Activated CD4-positive, alpha-beta T cell treated with anti-CD3 and anti-CD28 coated beads for 36 hours (primary cell): ENCODE measurements around the gene APMAP. TPM values are rescaled to one million over a fixed set of nuclear protein-coding genes. Genes with fewer than 3 reads are reported as not detected.

ENCODE experiments used
- ATAC-seq: fragments of 200-7000 bp; cut with Tn5 transposase; one replicate; pipeline ENCODE4 v1.10.0; 2021; ENCODE audit warnings: mild to moderate bottlenecking, moderate library complexity
- CTCF ChIA-PET: fragments of 350-600 bp; sonication (Branson Sonifier 250); formaldehyde crosslinking; loops from one replicate; lab custom pipeline; 2021; ENCODE audit warnings: antibody characterized with exemption; lab: Charles Lee
- POLR2A ChIA-PET: fragments of 350-600 bp; sonication (Branson Sonifier 250); formaldehyde crosslinking; loops from one replicate; lab custom pipeline; 2021; ENCODE audit warnings: antibody characterized with exemption, inconsistent platforms; lab: Charles Lee
- DNase-seq: peaks from one replicate; pipeline ENCODE4 v3.0.0-alpha.2; 2020
- H3K27ac Mint-ChIP-seq: one replicate; pipeline ENCODE4 v1.8.0; 2021; ENCODE audit warnings: mixed read lengths
- H3K27me3 Mint-ChIP-seq: one replicate; pipeline ENCODE4 v1.8.0; 2021; ENCODE audit warnings: mixed read lengths
- H3K36me3 Mint-ChIP-seq: one replicate; pipeline ENCODE4 v1.8.0; 2021; ENCODE audit warnings: low read depth, mixed read lengths
- H3K4me1 Mint-ChIP-seq: one replicate; pipeline ENCODE4 v1.8.0; 2021; ENCODE audit warnings: mixed read lengths
- H3K4me3 Mint-ChIP-seq: one replicate; pipeline ENCODE4 v1.8.0; 2021; ENCODE audit warnings: mild to moderate bottlenecking, moderate library complexity, mixed read lengths
- H3K9me3 Mint-ChIP-seq: one replicate; pipeline ENCODE4 v1.8.0; 2021; ENCODE audit warnings: low read depth, mixed read lengths
- intact Hi-C, 2 experiments: fragments of 100-400 bp; cut with DNase I in 1 of 2; cut with micrococcal nuclease in 1 of 2; formaldehyde crosslinking; loops; one replicate each; pipeline versions ENCODE4 v1.14.2 to v1.15.1; 2022 to 2024; cut with DNase I, micrococcal nuclease
- total RNA-seq, 2 experiments: library from RNA; stranded (reverse); gene quantifications; one replicate each; pipeline ENCODE4 v1.2.3, GENCODE V29; 2021

Gene APMAP
- total RNA-seq, 2 experiments from 2014 or later: 26.8 to 34.0 TPM

DNA sequence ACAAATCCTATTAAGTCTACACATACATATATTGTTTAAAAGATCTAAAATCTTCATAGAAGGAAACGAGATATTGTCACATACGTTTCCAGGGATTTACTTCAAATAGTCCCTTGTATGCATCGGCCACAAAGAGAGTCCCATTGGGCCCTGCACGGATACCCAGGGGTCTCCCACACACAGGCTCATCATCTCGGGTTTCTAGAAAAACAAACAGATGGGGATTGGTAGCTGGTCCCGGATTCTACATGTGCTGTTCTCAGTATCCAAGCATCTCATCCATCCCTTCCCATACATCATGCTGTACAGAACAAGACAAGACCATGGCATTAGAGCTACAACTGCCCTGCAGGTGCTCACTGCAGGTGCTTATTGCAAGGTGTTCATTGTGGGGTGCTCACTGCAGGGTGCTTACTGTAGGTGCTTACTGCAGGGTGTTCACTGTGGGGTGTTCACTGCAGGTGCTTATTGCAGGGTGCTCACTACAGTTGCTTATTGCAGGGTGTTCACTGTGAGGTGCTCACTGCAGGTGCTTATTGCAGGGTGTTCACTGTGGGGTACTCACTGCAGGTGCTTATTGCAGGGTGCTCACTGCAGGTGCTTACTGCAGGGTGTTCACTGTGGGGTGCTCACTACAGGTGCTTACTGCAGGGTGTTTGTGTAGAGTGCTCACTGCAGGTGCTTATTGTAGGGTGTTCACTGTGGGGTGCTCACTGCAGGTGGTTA is 21.0 kb downstream of the APMAP start:
- CTCF ChIA-PET: interaction anchor here (0.5 kb wide), 1 partner anchor 22 kb away, joined by 3 read pairs; no protein-coding TSS in a partner anchor
- ATAC-seq (no peak), DNase-seq (no peak)
- peaks cover 5% of the 10 kb centered on the region for H3K9me3 Mint-ChIP-seq
- no peaks in the 10 kb centered on the region for H3K4me1 Mint-ChIP-seq
- no peak overlapping the region for H3K4me3 Mint-ChIP-seq
- intact Hi-C loops: no loop called here
- peaks cover 50% of the 10 kb centered on the region for H3K36me3 Mint-ChIP-seq
- no peaks in the 10 kb centered on the region for H3K27me3 Mint-ChIP-seq
- POLR2A ChIA-PET: no interaction called here
- no peak overlapping the region for H3K27ac Mint-ChIP-seq

DNA sequence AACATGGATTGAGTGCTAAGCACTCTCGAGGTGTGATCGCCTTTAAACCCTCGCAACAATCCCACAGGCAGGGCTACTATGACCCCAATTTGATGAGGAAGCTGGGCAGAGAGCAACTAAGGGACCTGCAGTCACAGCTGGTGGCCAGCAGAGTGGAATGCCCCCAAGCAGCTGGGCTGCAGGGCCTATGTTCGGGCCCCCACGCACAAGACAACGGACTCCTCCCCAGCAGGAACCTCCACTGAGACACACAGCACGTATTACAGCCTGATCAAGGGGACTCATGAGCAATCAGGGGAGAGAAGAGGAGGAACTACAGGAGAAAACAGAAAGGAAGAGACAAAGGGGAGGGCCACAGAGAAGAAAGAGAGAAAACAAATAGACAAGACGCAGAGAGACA is 21.8 kb downstream of the APMAP start:
- ChIA-PET POLR2A (no interaction called here), CTCF (no interaction called here)
- Mint-ChIP-seq H3K27ac (no peak overlapping the region), H3K9me3 (no peaks in the 10 kb centered on the region), H3K27me3 (no peaks in the 10 kb centered on the region), H3K4me1 (no peaks in the 10 kb centered on the region), H3K4me3 (no peak overlapping the region), H3K36me3 (peaks cover 45% of the 10 kb centered on the region)
- intact Hi-C loops: no loop called here
- no peak for ATAC-seq
- no peak for DNase-seq

DNA sequence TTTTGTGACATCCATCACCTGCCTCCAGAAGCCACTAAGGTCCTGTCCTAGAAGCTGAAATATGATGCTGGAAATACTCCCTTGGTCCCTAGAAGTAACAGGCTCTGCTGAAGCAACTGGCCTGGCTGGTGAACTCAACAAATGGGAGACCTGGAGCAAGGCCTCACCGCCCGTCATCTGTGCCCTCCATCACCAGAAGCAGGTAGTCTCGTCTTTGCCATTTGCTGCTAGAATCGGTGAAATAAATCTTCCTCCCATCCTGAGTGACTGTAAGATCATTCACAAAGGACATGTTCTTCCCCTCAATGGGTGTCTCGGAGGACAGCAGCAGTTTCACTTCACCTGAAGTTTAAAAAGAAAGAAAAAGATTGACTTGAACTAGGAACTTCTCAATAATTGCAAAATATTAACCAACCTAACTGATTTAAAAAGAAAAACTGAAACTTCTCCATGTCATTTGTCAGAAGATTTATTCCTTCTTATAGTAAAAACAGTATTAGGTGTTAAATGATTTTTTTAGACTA is 22.5 kb downstream of the APMAP start:
- ChIA-PET CTCF (no interaction called here), POLR2A (no interaction called here)
- Mint-ChIP-seq H3K27me3 (no peaks in the 10 kb centered on the region), H3K36me3 (peaks cover 46% of the 10 kb centered on the region), H3K9me3 (no peaks in the 10 kb centered on the region), H3K4me3 (no peak overlapping the region), H3K4me1 (peaks cover 1% of the 10 kb centered on the region), H3K27ac (no peak overlapping the region)
- no peak for ATAC-seq
- intact Hi-C loops: no loop called here
- no peak for DNase-seq

DNA sequence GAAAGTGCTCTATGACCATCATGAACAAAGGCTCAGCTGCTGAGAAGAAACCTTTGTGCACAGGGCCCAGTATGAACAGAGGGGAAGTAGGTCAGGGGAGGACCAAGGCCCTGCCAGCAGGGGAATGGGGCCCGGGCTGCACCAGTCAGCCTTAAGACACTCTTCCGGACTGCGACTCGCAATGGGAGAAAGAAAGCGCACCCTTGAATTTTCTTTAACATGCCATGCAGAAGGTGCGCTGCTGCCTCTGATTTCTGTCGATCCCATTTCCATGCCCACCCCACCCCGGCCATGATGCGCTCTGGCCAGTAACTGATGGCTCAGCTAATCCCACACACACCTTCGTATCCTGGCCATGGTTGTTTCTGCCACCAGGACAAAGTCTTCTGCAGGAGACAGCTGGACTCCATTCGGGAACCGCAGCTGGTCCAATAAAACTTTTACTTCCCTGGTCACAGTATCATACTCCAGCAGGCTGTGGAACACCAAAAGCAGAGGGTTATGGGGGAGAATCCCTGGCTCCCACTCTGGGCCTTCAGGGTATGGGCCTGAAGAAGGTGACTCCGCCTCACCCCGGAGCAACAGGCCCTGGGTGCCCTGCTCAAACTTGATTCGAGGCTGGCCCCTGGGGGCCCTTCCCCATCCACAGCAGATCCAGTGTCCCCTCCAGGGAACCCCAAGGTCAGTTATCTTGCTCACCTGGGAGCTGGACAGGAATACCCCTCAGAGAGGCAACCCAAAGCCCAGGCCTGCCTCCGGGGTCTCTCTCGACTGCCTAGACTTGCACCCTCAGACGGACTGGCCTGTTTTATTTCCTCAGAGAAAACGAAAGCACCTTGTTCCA is 23.1 kb downstream of the APMAP start:
- intact Hi-C loops: no loop called here
- POLR2A ChIA-PET: no interaction called here
- H3K27me3 Mint-ChIP-seq: no peaks in the 10 kb centered on the region

DNA sequence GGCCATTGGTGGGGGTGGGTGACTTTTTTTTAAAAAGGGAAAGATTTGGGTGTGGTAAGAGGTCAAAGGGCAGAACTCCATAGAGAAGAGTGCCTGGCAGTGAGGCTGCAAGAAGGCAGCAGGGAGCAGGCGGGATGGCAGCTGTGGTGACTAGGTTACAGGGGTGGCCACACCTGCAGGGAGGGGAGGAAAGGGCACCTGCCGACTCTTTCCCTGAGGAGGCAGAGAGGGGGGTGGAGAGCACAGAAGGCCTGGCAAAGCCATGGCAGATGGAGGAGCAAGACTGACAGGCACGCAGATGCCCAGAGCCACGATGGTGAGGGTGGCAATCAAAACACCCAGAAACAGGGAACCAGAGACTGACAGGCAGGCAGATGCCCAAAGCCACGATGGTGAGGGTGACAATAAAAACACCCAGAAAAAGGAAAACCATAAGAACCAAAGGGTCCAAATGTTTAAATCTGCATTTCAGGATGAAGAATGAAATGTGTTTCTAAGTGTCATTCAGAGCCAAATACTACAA is 24.2 kb downstream of the APMAP start:
- Mint-ChIP-seq H3K4me1 (peaks cover 11% of the 10 kb centered on the region), H3K9me3 (no peaks in the 10 kb centered on the region), H3K27me3 (no peaks in the 10 kb centered on the region), H3K36me3 (peaks cover 53% of the 10 kb centered on the region), H3K27ac (peak overlapping the region; percentile 43), H3K4me3 (no peak overlapping the region)
- no peak for DNase-seq
- no peak for ATAC-seq
- intact Hi-C loops: no loop called here
- CTCF ChIA-PET: no interaction called here
- POLR2A ChIA-PET: no interaction called here

More for the DNA sequence above, 23.1 kb downstream of the APMAP start:
- Mint-ChIP-seq H3K9me3 (no peaks in the 10 kb centered on the region), H3K36me3 (peaks cover 51% of the 10 kb centered on the region), H3K27ac (no peak overlapping the region), H3K4me3 (no peak overlapping the region), H3K4me1 (peaks cover 8% of the 10 kb centered on the region)
- DNase-seq: no peak
- no peak for ATAC-seq
- CTCF ChIA-PET: no interaction called here

DNA sequence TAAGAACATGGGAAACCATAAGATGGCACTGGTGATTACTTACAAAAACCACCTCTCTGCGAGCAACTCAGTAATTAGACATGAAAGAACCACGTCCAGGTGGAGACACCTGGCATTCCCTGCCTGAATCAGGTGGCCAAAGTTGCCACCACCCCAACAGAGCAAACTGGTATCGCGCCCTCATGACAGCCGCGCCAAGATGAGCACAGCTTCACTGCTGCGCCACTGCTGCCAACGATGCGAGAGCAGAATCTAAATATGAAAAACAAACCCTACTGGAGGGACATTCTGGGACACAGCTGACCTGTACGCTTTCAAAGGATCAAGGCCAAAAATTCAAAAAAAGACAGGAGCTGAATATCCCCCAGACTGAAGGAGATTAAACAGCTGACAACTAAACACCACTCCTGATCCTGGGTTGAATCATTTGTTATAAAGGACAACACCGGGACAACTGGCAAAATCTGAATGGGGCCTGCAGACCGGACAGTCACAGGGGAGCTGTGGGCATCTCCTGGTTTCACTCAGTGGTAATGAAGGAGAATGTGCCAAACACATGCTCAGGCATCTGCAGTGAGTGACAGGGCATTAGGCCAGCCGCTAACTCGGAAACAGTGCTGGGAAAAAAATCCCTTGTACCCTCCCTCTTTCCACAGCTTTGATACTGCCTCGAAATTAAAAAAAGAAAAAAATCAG is 26.1 kb downstream of the APMAP start:
- intact Hi-C loops: no loop called here
- H3K36me3 Mint-ChIP-seq: peaks cover 58% of the 10 kb centered on the region
- no peak overlapping the region for H3K4me3 Mint-ChIP-seq
- no peaks in the 10 kb centered on the region for H3K9me3 Mint-ChIP-seq
- peaks cover 11% of the 10 kb centered on the region for H3K4me1 Mint-ChIP-seq
- H3K27ac Mint-ChIP-seq: no peak overlapping the region
- no peaks in the 10 kb centered on the region for H3K27me3 Mint-ChIP-seq
- no peak for DNase-seq
- POLR2A ChIA-PET: no interaction called here
- ATAC-seq: no peak
- CTCF ChIA-PET: no interaction called here

DNA sequence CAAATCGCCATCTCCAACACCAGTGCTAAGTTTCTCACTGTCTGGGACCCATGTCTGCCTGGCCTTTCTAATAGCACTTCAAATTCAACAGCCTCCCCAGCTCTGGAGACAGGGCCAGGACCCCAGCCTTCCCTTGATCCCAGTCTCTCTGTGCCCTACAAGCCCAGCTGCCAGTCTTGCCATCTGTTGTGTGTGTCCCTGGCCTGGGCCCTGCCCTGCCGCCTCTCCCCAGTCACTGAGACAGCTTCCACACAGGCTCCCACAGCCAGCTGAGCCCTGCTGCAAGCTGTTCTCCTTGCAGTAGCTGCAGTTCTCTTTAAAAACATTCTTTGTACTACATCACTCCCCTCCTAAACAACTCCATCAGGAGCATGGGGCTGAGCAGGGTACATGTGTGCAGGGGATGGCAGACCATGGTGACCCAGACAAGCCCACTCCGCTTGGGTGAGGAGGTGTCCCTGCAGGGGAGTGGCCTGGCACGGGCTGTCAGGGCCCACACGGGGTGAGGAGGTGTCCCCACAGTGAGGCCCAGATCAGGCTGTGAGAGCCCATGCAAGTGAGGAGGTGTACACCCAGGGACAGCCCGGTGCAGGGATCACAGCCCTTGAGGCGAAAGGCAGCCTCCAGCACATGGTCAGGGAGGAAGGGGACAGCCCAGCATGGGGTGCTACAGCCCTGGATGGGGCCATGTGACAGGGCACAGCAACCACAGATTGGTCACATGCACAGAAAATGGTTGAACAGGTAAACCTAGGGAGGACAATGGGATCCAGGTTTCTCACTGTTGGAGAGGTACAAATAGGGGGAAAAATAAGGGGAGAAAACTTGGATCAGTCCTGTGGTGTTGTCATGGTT is 27.3 kb downstream of the APMAP start:
- no peaks in the 10 kb centered on the region for H3K9me3 Mint-ChIP-seq
- H3K4me1 Mint-ChIP-seq: peaks cover 13% of the 10 kb centered on the region
- DNase-seq (no peak), ATAC-seq (no peak)
- ChIA-PET POLR2A (no interaction called here), CTCF (interaction anchor here (1.7 kb wide), 1 partner anchor 11 kb away, joined by 4 read pairs; no protein-coding TSS in a partner anchor)
- H3K27me3 Mint-ChIP-seq: no peaks in the 10 kb centered on the region
- H3K36me3 Mint-ChIP-seq: peaks cover 57% of the 10 kb centered on the region
- intact Hi-C loops: no loop called here
- H3K4me3 Mint-ChIP-seq: no peak overlapping the region
- peak overlapping the region; percentile 63 for H3K27ac Mint-ChIP-seq

DNA sequence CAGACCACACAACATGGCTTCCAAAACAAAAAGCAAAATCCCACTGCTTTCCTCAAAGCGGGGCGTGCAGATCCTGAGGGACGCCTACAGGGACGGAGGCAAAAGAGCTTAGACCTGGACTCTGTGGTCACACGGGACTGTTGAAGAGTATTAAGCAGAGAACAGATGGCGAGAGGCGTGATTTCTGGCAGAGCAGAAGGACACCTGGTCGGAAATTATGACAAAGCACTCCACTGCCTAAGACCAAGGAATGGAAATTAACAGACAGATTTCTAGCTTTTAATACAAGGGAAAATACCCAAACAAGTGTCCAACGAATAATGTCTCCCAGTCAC is 28.1 kb downstream of the APMAP start:
- H3K27me3 Mint-ChIP-seq: no peaks in the 10 kb centered on the region
- H3K4me3 Mint-ChIP-seq: no peak overlapping the region
- H3K27ac Mint-ChIP-seq: peak overlapping the region; percentile 63
- POLR2A ChIA-PET: no interaction called here
- peaks cover 51% of the 10 kb centered on the region for H3K36me3 Mint-ChIP-seq
- CTCF ChIA-PET: interaction anchor here (1.7 kb wide), 1 partner anchor 10 kb away, joined by 4 read pairs; no protein-coding TSS in a partner anchor
- no peak for DNase-seq
- intact Hi-C loops: no loop called here
- H3K9me3 Mint-ChIP-seq: no peaks in the 10 kb centered on the region
- ATAC-seq: no peak
- H3K4me1 Mint-ChIP-seq: peaks cover 13% of the 10 kb centered on the region

DNA sequence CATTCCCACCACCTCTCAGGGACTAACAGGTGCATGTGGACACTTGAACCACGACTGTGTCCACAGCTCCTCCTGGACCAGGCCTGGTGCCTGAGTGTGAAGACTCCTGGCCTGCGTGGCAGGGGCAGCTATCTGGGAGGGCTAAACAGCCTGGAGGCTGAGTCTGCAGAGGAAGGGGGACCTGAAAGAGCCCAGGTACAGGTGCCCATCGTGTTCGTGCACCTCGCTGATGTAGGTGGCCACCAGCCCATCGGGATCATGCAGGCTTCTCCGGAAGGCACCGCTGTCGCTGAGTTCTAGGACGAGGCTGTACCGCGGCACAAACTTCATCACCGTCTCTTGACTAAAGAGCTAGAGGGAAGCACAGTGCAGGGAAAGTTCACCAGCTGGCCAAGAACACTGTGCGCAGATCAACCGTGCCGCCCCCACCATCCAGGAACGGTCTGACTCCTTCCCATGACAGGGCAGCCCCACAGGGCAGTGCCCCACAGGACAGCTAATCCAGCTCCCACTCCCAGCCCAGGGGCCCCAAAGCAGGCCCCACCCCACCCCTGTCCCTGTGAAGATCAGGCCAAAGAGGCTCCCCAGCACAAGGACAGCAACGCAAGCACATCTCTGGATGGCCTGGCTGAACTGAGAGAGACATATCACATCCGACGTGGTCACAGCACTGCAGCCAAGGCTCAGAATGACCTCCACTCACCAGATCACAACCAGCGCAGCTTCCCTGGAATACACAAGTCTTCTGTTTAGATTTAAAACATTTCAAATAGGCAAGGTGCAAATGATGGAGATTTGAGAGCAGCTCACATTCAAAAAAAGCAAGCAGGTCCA is 28.7 kb downstream of the APMAP start:
- no peak for DNase-seq
- H3K9me3 Mint-ChIP-seq: no peaks in the 10 kb centered on the region
- ChIA-PET POLR2A (no interaction called here), CTCF (interaction anchor here (1.7 kb wide), 1 partner anchor 9 kb away, joined by 4 read pairs; no protein-coding TSS in a partner anchor)
- peaks cover 47% of the 10 kb centered on the region for H3K36me3 Mint-ChIP-seq
- intact Hi-C loops: no loop called here
- peaks cover 13% of the 10 kb centered on the region for H3K4me1 Mint-ChIP-seq
- no peak for ATAC-seq
- no peak overlapping the region for H3K4me3 Mint-ChIP-seq
- H3K27ac Mint-ChIP-seq: peak overlapping the region; percentile 63
- no peaks in the 10 kb centered on the region for H3K27me3 Mint-ChIP-seq

DNA sequence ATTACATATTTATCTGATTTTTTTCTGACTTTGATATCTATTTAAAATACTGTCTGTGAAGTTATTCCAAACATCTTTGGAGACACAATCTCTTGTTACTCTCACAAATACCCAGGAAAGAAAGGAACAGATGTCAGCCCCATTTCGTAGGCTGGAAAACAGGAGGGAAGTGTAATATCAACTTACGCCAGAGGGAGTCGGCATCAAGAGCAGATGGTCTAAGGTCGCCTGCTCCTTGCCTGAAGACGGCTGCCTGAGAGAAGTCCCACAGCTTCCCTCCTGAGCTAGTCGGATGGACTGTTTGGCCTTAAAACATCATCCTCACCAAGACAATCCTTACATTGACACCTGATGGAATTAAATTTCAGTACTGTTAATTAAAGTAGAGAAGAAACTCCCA is 30.0 kb downstream of the APMAP start:
- ATAC-seq (no peak), DNase-seq (no peak)
- H3K27ac Mint-ChIP-seq: no peak overlapping the region
- no peaks in the 10 kb centered on the region for H3K27me3 Mint-ChIP-seq
- intact Hi-C loops: no loop called here
- ChIA-PET POLR2A (no interaction called here), CTCF (interaction anchor here (1.3 kb wide), 1 partner anchor 9 kb away, joined by 3 read pairs; no protein-coding TSS in a partner anchor)
- peaks cover 41% of the 10 kb centered on the region for H3K36me3 Mint-ChIP-seq
- H3K4me3 Mint-ChIP-seq: no peak overlapping the region
- H3K9me3 Mint-ChIP-seq: no peaks in the 10 kb centered on the region
- H3K4me1 Mint-ChIP-seq: peaks cover 13% of the 10 kb centered on the region
